Neural progenitor cell (in vitro differentiated cells): ENCODE measurements around the gene COLEC11.

Source experiments
- EZH2 ChIP-seq: fragments of 200-600 bp; sonication (generic); IDR thresholded peaks from 2 replicates; pipeline ENCODE4 v1.6.1; 2017; ENCODE audit warnings: antibody characterized with exemption, mild to moderate bottlenecking, moderate library complexity
- EZH2phosphoT487 ChIP-seq: fragments of 200-600 bp; sonication (generic); IDR thresholded peaks from 2 replicates; pipeline ENCODE4 v1.6.1; 2017; ENCODE audit warnings: antibody characterized with exemption
- TF ChIP-seq, protein P1 (sequence below): fragments of 200-600 bp; sonication (generic); IDR thresholded peaks from 2 replicates; pipeline ENCODE4 v1.5.1; 2017; ENCODE audit warnings: antibody characterized with exemption, mild to moderate bottlenecking

DNA sequence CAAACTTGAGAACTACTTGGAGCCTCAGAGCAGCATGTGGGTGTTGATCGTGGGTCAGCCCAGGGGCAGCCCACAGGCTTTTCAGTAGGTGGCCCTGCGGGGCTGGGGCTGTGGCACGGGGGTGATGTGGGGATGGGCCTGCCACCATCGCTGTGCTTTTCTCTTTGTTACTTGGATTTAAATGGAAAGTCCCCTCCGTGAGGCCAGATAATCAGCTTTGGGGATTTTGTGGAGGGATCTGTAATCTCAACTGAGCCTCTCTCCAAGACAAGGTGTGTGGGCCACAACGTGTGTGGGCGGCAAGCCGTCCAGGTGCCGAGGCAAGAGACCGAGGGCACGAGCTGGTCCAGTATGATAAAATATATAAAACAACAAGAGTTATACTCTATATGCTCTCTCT is 16.7 kb downstream of the COLEC11 start:
- TF ChIP-seq, protein P1, sequence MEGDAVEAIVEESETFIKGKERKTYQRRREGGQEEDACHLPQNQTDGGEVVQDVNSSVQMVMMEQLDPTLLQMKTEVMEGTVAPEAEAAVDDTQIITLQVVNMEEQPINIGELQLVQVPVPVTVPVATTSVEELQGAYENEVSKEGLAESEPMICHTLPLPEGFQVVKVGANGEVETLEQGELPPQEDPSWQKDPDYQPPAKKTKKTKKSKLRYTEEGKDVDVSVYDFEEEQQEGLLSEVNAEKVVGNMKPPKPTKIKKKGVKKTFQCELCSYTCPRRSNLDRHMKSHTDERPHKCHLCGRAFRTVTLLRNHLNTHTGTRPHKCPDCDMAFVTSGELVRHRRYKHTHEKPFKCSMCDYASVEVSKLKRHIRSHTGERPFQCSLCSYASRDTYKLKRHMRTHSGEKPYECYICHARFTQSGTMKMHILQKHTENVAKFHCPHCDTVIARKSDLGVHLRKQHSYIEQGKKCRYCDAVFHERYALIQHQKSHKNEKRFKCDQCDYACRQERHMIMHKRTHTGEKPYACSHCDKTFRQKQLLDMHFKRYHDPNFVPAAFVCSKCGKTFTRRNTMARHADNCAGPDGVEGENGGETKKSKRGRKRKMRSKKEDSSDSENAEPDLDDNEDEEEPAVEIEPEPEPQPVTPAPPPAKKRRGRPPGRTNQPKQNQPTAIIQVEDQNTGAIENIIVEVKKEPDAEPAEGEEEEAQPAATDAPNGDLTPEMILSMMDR, result no peak
- TF ChIP-seq EZH2 (no peak), EZH2phosphoT487 (peak; percentile 84)
